Daoy (cell line): ENCODE results near the gene MINDY1. TPM values are rescaled to one million over a fixed set of nuclear protein-coding genes. Genes with fewer than 3 reads are reported as not detected.
A peak's percentile ranks its signal among the peaks of the same experiment; 100 is the strongest.

Source experiments
- DNase-seq: peaks from one replicate; pipeline ENCODE4 v3.0.0-alpha.2; 2015; ENCODE audit warnings: low read depth
- total RNA-seq: library from RNA; depleted of rRNA; stranded (reverse); fragments of >200 nt; shearing (Covaris generic); gene quantifications from 2 replicates; pipeline ENCODE4 v1.2.3, GENCODE V29; 2014

Gene MINDY1
- total RNA-seq, 1 experiment from 2014 or later, result 6.6 TPM

DNA sequence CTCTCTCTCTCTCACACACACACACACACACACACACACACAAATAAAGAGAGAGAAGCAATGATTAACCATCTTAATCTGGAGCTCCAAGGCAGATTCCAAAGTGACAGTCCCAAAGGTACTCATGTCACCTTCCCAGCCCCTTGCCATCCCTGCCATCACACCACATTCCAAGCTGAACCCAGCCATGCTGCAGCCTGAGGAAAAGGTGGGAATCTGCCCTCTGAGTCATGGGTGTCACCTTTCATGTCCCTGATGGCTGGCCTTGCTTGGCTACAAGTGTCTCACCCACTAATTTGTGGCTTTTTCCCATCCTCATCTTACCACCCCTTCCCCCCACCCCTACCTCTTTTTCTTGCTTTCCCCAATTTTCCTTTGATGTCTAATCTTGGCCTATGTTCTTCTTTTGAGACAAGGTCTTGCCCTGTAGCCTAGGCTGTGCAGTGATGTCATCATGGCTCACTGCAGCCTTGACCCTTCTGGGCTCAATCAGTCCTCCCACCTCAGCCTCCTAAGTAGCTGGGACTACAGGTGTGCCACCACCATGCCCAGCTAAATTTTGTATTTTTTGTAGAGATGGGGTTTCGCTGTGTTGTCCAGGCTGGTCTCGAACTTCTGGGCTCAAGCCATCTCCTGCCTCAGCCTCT lies 21.4 kb downstream of the MINDY1 start:
- no peak for DNase-seq

DNA sequence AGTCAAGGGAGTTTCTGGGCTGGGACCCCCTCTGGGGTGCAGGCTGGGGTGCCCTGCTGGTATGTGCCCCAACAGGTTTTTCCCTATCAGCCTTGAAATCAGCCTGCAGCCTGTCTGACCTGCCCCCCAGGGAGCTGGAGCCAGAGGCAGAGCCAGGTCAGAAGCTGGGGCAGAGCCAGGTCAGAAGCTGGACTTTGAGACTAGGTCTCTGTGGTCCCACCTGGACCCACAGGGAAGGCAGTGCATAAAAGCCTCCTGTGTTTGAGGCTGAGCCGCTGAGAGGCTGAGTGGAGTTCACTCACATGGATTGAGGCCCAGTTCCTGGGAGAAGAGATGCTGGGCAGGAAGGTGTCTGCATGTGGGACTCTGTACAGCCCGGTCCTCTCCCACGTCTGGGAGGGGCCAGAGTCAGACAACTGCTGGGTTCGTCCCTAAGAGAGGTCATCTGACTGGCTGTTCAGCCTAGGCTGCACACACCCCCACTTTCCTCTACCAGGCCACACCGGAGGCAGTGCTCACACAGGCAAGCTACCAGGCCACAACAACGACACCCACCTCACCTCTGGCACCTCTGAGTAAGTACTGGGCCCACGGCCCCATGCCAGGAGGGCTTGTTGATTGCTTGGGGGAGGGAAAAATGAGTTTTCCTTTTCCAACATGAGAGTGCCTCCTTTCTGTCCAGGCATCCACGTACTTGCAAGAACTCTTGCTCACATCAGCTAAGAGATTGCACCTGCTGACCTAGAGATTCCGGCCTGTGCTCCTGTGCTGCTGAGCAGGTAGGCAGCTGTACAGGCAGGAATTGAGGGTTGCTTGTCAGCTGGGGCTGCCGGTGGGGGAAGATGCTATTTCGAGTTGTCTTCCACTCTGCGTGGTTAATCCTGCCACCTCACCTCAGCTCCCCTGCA lies 24.6 kb downstream of the MINDY1 start, which contains the start of gene ANXA9:
Gene ANXA9 (plus strand): TSS at position 488 of the 908 bp plus-strand sequence. CDS start 814 bp downstream, outside the sequence.
- no peak for DNase-seq

DNA sequence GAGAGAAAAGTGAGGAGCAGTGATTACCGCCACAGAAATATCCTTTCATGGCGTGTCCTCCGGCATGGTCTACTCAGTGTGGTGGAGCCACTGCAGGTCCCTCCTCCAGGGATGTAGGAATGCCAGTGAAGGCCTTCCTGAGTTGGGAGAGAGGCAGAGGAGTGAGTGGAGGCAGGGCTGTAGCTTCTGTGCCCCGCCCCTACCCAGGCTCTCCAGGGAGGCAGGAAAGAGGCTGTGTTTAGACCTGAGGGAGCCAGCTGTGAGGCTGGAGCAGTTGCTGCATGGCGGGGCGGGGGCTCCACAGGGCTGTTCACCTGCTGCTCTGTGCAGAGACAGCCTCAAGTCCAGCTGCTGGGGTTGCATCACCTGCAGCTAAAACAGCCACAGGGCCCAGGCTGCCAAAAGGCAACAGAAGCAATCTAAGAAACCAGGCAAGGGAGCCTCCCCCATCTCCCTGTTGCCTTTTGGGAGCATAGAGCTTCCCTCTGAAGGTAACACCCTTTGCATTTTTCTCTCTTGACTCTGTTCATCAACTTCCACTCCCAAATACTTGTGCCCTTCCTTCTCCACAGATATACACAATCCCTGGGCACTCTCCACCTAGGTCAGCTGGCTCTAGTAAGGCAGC lies 25.4 kb downstream of the MINDY1 start:
- no peak for DNase-seq

DNA sequence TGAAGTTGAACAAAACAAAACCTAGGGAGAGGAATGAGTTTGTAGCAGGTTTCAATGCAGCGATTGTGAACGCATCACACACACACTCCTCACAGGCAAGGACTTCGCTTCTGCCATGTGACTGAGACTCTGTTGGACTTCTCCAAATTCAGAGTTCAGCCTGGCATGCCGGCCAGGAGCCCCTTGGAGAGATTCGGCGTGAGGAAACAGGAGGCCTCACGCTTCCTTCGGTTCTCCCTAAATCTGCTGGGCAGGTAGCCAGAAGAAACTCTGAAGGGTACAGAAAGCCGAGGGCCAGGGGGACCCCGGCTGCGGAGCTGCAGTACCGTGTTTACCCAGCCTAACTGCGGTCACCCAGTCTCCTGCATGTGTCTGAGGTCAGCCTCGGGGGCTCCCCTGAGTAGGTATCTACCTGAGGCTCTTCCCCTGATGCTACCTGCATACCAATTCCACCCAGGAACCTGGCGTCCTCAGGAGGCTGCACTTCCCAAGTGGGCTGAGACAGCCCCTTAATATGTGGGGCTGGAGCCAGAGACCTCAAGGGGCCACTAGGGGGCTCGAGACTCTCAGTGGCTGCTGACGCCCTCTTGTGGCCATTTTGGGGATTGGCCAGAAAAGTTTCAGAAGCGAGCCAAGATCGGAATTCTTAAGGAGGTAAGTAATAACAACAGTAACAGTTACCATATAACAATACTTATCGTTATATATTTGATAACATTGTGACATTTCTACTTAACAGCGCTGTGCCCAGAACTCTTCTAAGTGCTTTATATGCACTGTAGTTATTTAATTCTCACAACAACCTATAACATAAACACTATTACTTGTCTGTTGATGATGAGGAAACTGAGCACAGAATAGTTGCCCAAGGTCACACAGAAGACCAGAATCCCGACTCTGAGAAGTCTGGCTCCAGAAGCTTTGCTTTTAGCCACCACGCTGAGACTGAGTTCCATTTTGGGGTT lies 27.3 kb downstream of the MINDY1 start:
- DNase-seq, result peak; percentile 84

DNA sequence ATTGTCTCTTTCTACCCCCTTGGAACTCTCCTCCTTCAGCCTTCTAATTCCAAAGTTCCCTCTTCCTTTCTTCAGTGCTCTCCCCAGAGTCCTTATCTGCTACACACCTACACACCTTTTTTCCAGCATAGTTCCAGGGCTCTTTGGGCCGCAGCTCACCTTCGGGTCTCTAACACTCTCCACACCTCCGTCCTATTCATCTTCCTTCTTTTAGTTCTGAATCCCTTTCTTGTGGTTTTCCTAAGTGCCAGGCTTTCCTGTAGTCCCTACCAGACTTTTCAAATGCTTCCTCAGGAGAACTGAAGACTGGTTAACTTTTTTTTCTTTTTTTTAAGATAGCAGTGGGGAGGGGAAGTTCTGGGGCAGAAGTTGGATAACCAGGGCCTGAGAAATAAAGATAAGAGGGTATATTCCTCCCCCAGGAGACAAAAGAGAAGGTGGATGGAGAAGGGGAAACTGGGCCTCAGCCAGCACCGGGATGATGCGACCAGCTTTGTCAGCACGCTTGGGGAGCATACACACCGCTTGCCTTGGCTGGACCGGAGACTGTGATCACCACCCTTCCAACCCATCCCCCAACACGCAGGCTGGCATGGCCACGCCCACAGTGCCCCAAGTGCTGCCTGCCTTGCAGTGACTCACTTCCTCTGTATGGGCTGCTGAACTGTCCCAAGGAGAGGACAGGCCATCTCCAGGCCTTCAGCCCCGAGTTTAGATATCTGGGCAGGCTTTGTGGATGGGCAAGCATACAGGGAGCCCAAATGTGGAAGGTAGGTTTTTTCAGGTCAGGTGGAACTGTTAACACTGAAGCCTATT lies 29.6 kb downstream of the MINDY1 start:
- peak; percentile 92 for DNase-seq

DNA sequence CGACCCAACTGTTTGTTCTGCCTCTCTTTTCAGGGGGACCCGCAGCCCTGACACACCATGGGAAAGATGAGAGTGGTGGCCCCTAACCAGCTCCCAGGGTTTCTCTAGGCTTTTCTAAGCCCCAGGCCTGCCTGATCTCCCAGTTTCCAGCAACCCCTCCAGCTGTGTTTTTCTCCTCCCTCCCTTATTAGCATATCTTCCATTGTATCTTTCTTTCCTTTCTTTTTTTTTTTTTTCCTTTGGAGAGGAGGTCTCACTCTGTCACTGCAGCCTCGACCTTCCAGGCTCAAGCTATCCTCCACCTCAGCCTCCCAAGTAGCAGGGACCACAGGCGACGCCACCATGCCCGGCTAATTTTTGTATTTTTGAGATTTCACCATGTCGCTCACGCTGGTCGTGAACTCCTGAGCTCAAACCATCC lies 30.3 kb downstream of the MINDY1 start:
- no peak for DNase-seq

DNA sequence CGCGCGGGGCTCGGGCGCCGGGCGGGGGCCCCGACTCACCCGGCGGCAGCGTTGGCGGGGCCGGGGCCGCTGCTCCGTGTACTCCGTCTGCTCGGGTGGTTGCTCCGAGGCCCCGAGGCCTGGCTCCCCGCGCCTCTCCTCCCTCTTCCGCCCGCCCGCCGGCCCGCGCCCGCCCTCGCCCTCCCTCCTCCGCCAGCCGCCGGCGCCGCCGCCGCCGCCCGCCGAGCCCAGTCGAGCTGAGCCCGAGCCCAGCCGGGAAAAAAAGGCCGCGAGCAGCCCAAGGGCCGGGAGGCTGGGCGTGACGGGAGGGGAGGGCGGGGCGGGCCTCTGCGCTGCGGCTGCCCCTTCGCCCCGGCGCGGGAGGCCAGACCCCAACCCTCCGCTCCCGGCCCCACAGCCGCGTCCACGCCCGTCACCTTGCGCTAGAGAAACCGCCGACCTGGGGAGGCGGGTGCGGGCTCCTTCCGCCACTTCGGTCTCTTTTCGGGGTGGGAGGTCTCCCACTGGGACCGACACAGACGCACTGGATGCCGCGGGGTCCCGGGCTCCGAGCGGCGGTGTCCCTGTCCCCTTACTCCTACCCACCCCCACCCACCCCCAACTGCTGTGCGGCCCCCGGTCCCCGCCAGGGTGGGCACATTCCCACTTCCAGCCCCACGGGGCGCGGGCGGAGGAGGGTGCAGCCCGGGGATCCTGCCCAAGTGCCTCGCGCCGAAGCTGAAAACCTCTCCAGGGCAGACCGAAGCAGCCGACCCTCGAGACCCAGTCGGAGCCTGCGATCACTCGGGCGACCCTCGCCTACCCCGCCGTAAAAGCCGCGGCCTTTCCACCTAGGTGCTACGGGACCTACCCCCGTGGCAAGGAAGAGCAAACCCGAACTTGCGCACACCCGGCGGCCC lies 31.9 kb downstream of the MINDY1 start, which contains the start of gene CERS2:
Gene CERS2 (minus strand): TSS at position 256 of the 899 bp plus-strand sequence. CDS start 5,745 bp downstream, outside the sequence.
- peak; percentile 82 for DNase-seq

DNA sequence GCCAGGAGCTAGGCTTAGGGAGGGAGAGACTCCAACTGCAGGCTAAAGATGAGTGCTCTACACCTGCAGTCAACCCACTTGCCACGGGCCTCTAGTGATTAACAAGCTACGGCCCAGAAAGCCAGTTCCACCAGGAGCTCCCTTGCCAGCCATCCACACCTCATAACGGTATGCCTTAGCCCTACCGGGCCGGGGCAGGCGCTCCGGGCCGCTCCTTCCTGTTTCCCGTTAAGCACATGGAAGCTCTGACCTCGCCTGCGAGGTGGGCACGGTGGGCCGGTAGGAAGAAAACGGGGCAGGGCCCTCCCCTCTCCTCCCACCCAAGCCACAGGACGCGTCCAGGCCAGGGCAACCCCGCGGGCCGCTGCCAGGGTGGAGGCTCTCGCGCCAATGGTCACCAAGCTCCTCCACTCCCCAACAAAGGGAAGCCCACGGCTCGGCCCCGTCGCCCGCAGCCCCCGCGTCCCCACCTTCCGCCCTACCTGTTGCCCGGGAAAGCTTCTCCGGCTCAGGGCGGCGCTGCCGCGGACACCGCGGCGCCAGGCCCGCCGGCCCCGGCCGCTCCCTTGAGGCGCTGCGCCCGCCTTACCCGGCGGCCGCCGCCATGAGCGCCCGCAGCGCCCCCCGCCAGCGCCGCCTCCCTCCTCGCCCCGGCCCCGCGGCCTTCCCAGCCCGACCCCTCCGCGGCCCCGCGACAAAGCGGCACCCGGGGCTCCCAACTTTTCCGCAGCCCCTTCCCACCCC lies 32.7 kb downstream of the MINDY1 start:
- peak; percentile 57 for DNase-seq

DNA sequence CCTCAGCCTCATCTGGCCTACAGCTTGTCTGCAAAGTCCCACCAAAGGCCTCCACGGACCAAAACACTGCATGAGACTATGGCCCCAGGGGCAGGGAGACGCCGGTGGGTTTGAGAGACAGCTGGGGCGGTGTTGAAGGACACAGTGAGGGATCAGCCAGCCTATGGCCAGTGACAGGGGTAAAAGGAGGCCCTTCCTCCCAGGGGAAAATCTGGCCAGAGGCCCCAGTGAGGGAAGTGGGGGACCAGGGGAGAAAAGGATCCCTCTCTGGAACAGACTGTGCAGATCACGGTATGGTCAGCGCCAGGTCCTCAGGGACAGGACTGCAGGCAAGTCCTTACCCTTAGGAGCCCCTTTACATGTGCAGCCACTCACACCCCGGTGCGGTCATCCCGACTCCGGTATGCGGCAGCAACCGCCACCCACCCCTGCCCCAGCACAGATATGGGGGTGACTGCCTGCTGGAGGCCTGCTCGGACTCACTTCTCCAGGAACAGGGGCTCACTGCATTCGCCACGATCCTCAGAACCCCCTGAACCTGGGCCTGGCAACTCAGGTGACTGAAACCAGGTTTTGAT lies 33.4 kb downstream of the MINDY1 start:
- DNase-seq, result peak; percentile 35

DNA sequence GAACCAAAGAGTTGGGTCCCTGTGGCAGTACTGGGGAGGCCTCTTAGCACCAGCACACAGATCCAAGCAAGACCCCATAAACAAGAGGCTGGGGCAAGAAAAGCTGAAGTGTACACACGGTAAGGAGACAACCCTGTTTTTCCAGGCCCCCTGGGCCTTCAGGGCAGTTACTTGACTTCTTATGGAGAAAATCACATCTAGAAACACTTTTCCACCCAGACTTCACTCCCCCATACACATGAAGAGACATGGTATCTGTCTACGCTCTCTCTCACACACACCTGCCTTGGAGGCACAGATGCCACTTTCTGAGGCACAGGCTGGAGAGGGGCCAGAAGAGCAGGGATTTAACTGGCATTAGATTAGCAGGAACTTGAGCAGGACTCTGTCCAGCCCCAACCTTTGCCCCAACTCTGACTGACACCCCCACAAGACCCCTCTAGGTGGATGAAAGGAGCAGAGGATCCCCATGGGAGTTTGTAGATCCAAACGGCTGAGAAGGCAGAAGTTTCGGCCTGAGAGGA lies 34.2 kb downstream of the MINDY1 start:
- no peak for DNase-seq

DNA sequence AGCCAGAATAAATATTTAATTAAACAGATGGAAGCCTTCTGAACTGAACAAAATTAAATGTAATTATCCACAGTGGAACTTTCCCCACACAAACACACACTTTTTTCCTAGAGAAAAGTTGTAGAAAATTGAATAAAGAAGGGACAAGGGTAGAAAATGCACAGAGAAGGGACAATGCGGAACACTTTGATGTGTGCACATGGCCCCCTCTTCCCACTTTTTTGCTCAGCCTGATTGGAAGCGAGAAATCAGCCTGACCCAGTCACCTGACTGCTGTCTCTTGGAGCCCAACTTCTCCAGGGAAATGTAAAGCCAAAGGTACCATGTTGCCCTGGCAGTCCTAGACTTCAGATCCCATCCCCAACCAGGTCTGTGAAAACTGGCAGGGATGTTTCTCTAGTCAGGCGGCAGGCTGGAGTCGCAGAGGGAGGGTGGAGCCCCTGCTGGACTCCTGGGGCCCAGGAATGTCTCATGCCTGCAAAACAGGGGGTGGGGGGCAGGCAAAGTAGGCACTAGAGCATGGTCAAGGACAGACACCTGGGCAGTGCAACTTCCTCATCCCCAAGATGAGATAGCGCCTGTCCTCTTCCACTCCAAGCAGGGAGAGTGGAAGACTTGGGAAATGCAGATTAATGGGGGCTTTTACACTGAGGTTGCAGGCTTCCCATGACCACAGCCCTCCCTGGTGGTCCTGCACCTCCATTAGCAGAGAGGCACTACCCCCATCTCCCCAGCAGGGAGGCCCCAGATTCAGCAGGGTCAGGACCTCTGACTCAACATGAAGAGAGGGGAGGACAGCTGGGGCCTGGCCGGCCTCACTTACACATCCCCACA lies 34.9 kb downstream of the MINDY1 start:
- no peak for DNase-seq

DNA sequence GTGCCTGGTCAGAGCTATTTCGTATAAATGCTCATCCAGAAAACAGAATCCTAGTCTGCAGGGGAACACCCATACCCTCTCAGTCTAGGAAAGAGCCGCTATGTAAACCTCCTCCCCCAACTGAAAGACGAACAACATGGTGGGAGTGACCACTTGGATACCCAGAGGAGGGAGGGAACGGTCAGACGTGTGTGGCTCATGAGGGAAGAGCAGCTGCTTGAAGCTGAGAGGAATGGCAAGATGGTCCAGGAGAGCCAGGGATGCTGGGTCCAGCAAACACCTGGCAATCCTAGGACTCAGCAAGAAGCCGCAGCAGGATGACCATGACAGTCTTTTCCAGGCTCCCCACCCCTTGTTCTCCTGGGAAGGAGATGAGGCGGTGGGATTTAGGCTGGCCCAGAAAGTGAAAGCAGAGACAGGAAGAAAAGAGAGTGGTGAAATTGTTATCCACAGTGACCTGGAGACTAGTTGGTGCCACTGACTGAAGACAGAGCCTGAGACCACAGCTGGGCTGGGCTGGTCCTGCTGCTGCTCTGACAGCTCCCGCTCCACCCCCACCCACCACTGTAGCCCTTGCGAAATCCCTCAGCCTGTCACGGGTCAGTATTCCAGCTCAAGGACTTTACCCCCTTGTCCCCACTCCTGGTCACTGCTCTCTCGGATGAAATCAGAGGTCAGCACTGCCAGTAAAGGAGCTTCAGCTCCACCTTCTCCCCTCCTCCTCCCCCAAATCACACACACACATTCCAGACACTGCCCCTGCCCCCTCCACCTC lies 35.7 kb downstream of the MINDY1 start:
- DNase-seq, result no peak

DNA sequence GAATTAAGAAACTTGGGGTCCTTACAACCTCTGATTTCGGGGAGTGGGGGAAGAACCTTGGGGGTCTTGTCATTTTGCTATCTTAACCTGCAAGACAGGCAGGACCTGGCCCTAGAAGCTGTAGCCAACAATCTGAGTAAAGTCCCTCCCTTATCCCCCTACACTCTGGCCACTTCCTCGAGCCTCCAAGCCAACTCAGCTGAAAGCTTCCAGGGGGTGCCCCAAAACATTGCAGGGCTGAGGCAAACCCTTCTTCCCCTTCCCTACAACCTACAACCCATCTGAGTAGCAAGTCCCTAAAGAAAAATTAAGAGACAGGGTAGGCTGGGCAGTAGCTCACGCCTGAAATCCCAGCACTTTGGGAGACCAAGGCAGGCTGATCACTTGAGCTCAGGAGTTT lies 37.1 kb downstream of the MINDY1 start:
- DNase-seq, result no peak

DNA sequence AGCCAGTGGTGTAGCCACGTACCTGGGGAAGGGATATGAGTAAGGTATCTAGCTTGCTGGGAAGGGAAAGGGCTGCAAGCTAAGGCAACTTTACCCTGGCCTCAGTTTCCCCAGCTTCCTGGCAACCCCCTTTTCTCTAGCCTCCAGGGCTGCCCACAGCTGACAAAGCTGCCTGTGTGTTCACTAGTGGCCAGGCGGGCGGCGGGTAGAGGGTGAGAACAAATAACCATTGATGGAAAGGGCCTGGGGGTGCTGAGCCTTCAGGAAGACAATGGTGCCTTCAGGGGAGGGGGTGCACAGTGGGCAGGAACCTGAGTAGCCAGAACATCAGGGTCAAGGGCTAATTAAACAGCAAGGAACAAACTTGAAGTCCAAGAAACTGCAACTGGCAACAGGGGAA lies 38.2 kb downstream of the MINDY1 start:
- DNase-seq, result no peak

DNA sequence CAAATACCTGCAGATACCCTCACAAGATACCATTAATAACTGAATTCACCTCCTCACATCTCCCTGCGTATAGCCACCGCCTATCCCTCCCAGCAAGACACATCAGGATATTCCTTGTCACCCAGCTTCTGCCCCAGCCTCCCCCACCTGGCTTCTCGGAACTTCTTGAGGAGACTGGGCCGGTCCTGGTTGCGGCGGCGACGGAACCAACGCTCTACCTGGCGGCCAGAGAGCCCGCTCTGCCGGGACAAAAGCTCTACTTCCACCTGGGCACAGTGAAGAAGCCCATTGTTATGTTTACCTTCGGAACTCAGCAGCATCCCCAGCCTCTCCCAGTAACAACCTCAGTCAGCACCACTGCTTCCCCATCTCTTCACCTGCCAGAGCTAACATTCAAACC lies 38.8 kb downstream of the MINDY1 start:
- no peak for DNase-seq

DNA sequence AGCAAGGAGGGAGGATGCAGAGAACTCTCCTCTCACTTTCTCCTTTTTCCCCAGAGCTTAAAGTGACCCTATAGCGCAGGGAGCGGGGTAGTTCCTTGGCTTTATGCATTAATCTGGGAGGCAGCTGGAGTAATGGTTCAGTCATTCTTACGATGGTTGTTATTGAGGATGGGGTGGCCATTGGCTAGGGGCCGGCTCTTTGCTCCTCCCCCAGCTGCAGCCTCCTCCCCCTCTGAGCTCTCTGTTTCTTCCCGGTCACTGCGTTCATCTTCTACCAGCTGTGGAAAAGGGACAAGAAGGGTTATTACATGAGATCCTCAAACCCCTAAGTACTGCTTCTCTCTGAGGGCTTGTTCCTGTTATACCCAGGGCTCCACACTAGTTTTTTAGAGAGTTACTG lies 40.7 kb downstream of the MINDY1 start:
- no peak for DNase-seq
